GM18909 (cell line): Measurements from ENCODE around the gene NHS.
A peak's percentile ranks its signal among the peaks of the same experiment; 100 is the strongest.
"Not testable (repeated sequence)": the region's sequence is repeated elsewhere in the genome, so short reads cannot be mapped to it uniquely, and the experiment has no call there.

Experiments
- ATAC-seq: cut with Tn5 transposase; IDR thresholded peaks from one replicate; pipeline ENCODE4 v1.9.1; 2021; ENCODE audit warnings: mild to moderate bottlenecking; ENCODE audit not compliant: unreplicated experiment, poor library complexity

The NHS gene

DNA sequence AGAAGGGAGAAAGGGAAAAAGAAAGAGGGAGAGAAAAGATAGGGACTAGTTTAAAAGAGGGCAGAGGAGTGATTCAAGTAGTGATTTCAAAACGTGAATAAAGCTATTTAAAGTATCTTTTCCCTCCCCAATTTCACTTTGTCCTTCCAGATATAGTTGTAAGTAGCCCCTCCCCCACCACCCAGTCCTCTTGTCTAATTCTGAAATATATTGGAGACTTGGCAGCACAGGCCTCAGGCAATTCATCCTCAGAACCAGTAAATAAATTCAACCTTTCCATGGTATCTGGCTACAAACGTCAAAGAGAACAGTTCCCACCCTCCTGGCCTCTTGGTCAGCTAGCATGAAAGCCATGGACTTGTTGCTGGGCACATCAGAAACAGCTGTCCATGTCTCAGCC is 192.8 kb downstream of the NHS start:
- ATAC-seq, result no peak

DNA sequence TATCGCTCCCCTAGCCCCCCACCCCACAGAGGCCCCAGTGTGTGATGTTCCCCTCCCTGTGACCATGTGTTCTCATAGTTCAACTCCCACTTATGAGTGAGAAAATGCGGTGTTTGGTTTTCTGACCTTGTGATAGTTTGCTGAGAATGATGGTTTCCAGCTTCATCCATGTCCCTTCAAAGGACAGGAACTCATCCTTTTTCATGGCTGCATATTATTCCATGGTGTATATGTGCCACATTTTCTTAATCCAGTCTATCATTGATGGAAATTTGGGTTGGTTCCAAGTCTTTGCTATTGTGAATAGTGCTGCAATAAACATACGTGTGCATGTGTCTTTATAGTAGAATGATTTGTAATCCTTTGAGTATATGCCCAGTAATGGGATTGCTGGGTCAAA is 193.8 kb downstream of the NHS start:
- ATAC-seq, result not testable (repeated sequence)

GRCh38 chrX:17579026-17579425 is 204.0 kb downstream of the NHS start:
- ATAC-seq, result no peak

- ATAC-seq, result no peak
Observed at GRCh38 chrX:17580539-17581152, 205.6 kb downstream of the NHS start.

- ATAC-seq, result no peak
Observed at GRCh38 chrX:17581641-17582040, 206.6 kb downstream of the NHS start.

GRCh38 chrX:17584248-17584681 is 209.3 kb downstream of the NHS start:
- ATAC-seq, result no peak

GRCh38 chrX:17585006-17585405 is 210.0 kb downstream of the NHS start:
- no peak for ATAC-seq

GRCh38 chrX:17587366-17587765 is 212.4 kb downstream of the NHS start:
- no peak for ATAC-seq

DNA sequence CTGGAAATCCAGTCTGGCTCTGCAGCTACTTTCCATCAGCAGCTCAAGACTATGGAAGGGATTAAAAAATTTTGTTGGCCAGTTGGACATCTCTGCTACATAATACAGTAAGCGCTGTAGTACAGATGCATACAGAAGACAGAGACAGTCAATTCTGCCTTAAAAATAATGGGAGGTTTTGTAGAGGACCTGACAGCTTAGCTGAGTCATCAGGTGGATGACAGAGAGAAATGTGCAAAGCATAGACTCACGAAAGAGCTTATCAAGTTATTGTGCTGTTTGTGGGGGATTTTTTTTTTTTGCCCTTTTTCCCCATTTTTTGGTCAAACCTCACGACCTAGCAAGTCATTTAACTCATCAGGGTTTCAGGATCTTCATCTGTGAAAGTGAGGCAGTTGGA is 213.3 kb downstream of the NHS start:
- no peak for ATAC-seq

GRCh38 chrX:17590892-17591740 is 216.1 kb downstream of the NHS start:
- peak; percentile 58 for ATAC-seq

DNA sequence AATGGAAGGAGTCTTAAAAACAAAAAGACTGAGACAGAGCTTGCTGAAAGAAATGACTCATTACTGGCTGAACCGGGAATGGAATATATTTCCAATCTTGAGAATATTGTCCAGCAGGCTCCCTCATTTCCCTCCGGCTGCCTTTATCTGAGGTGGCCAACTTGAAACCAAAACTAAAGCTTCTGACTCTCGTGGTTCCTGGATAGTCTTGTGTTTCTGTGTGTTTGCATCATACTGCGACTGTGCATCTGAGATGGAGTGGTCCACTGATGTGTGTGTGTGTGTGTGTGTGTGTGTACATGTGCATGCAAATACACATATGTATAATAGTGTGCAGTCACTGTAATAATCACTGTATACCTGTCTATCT is 216.7 kb downstream of the NHS start:
- peak; percentile 39 for ATAC-seq

- no peak for ATAC-seq
Observed at GRCh38 chrX:17592117-17592516, 217.1 kb downstream of the NHS start.

- ATAC-seq, result no peak
Observed at GRCh38 chrX:17594693-17595092, 219.7 kb downstream of the NHS start.

DNA sequence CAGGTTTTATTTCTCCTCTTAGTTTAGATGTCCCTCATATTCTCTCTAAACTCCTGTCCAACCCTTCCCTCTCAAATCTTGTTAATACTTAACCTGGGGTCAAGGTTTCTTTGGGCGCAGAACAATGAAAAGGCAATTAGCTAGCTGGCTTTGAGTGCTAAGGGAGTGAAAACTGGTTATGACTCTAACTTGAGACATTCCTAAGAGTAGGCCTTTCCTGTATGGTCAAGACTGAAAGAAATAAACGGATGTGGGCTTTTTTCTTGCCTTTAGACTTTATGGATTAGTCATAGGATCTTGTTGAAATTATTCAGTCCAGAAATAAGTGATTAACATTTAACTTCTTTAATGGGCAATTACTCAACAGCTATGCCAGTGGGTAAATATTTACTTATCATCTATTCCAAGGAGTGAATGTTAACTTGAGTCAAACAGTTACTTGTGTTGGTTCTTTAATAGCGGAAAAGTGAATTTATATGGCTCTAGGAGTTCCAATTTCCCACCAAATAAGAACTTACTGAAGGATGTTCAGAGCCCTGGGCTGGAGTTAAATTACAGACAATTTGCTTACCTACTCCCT is 220.5 kb downstream of the NHS start:
- peak; percentile 72 for ATAC-seq

- no peak for ATAC-seq
Observed at GRCh38 chrX:17596061-17596460, 221.1 kb downstream of the NHS start.

GRCh38 chrX:17596546-17597205 is 221.7 kb downstream of the NHS start:
- ATAC-seq, result no peak

DNA sequence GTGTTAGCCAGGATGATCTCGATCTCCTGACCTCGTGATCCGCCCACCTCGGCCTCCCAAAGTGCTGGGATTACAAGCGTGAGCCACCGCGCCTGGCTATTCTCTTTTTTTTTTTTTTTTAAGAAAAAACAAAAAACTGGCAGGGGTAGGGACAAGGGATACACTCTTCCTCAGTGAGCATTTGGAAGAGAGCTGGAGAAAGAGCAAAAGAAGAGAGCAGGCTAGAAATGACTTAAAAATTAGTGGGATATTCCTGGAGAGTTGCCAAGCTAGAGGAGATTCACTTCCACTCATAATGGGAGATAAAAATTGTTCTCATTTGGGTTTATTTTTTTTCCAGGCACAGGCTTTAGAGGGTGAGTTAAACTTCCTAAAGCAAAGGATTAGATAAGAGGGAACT is 222.3 kb downstream of the NHS start:
- ATAC-seq, result no peak

DNA sequence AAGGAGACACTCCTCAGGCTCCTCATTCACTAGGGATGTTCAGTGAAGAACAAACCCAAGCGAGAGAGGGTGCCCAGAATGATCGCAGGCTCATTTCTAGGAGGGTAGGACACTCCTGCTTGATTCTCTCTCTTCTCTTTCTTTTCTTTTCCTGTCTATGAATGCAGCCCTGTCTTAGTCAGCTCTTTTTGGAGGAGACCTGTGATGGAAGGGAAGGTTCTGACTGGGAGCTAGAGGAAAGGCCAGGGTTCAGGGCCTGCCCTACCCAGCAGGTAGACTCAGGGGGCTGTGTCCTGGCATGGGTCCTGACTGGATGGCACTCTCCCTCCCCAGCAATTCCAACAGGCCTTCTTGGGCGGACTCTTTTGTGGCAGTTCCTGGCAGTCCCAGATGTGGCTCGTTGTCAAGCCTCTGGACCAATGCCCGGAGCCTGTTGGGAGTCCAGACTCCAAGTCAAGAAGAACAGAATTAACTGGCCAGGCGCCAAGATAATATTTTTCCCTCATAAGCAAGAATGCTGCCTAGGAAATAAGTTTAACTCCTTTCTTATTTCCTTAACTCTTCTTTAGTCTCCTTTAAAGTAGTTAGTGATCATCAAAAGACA is 222.9 kb downstream of the NHS start:
- ATAC-seq, result no peak

GRCh38 chrX:17601441-17602200 is 226.6 kb downstream of the NHS start:
- no peak for ATAC-seq

DNA sequence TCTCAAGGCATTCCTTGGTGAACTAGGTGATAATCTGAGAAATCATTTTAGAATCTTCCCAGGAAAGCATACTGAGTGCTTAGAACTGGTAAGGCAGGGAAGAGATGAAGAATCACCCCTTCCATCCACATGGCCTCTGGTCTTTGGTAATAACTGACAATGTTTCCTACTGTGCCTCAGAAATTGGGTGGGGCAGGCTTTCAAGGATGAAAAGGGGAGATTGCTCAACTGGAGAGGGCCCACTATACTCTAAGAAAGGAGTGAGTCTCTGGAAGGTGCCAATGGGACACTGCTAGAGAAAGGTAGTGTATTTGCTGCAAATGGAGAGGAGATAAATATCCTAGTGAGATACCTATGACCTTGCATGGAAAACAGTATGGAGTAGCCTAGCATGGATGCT is 227.2 kb downstream of the NHS start:
- no peak for ATAC-seq
